GF-D8 (cell line): ENCODE results near the gene SLC16A7.
"Not testable (repeated sequence)": the region's sequence is repeated elsewhere in the genome, so short reads cannot be mapped to it uniquely, and the experiment has no call there.

Experiments used
- DNase-seq: peaks from one replicate; lab custom pipeline; 2025; lab: John Stamatoyannopoulos, UW

Gene SLC16A7

GRCh38 chr12:59736359-59736758, 140.5 kb downstream of the SLC16A7 start:
- DNase-seq = no peak

DNA sequence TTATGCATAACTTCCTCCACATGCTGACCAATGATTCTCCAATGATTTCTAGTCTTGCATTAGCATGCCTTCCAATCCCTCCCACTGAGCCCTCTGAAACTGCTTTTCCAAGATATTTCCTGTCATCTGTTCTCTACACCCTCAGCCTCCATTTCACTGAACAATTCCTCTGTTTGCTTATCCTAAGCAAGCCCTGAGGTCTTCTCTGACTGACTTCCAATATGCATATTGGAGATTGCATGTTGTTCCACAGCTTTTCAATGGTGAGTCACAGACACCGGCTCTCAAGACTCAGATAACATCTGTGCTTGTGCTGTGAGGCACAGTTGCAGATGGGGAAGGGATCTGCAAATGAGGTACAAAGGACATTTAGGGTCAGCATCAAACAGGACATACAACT, 141.0 kb downstream of the SLC16A7 start:
- DNase-seq = no peak

GRCh38 chr12:59737725-59738463, 142.1 kb downstream of the SLC16A7 start:
- DNase-seq = no peak

- DNase-seq = no peak
Observed at GRCh38 chr12:59742841-59743240, 147.0 kb downstream of the SLC16A7 start.

DNA sequence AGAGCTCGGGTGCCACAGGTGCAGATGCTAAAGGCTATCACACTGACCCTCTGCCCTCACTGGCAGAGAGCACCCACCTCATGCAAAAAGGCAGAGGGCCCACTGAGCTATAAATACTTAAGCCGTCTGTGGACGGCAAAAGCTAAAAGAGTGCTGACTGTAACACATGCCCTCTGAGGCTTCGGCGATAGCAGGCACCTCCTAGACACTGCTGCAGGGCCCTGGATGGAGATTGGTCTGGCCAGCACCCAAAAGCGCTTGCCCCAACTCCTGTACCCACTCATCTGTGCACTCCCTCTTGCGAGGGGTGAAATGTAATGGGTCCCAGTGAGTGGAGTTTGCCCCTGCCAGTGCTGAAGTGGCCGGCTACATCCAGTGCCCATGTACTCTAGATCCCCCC, 148.7 kb downstream of the SLC16A7 start:
- no peak for DNase-seq

DNA sequence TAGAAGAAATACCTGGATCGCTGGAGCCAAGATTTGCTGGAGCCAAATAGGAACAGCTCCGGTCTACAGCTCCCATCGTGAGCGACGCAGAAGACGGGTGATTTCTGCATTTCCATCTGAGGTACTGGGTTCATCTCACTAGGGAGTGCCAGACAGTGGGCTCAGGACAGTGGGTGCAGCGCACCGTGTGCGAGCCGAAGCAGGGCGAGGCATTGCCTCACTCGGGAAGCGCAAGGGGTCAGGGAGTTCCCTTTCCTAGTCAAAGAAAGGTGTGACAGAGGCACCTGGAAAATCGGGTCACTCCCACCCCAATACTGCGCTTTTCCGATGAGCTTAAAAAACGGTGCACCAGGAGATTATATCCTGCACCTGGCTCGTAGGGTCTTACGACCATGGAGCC, 155.3 kb downstream of the SLC16A7 start:
- not testable (repeated sequence) for DNase-seq

GRCh38 chr12:59761542-59761941, 165.7 kb downstream of the SLC16A7 start:
- no peak for DNase-seq

DNA sequence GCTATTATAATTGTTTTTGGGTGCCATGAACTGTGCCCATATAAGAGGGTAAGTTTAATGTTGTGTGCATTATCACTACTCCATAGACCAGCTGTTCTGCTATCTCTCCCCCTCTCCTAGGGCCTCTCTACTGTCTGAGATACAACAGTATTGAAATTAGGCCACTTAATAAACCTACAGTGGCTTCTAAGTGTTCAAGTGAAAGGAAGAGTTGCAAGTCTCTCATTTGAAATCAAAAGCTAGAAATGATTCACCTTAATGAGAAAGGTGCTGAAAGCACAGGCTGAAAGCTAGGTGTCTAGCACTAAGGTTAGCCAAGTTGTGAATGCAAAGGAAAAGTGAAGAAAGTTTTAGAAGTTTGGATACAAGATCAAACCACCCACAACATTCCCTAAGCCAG, 168.0 kb downstream of the SLC16A7 start:
- no peak for DNase-seq

DNA sequence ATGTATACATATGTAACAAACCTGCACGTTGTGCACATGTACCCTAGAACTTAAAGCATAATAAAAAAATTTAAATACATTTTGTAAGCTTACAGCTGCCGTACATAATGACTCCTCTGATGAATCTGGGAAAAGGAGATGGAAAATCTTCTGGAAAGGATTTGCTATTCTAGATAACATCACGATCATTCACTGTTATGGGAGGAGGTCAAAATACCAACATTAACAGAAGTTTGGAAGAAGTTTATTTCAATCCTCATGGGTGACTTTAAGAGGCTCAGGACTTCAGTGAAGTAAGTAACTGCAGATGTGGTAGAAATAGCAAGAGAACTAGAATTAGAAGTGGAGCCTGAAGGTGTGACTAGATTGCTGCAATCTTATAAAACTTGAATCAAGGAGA, 172.2 kb downstream of the SLC16A7 start:
- no peak for DNase-seq

- no peak for DNase-seq
Observed at GRCh38 chr12:59780605-59781135, 184.8 kb downstream of the SLC16A7 start.

DNA sequence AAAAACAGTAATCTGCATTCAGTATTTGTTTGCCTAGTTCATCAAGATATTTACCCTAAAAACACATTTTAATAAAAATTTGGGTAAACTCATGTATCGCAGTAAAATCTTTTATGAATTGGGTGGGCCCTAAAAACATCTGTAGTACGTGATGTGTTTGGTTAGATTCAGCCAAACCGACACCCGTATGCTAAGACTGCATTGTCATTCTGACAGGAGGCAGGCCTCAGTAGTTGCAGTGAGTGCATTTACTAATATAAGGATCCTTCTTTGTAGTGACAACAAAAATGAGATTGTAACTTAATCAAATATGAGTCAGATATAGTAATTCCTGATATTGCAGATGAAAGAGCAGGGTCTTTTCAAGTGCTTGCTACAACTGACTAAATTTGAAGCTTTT, 191.8 kb downstream of the SLC16A7 start:
- DNase-seq = no peak

DNA sequence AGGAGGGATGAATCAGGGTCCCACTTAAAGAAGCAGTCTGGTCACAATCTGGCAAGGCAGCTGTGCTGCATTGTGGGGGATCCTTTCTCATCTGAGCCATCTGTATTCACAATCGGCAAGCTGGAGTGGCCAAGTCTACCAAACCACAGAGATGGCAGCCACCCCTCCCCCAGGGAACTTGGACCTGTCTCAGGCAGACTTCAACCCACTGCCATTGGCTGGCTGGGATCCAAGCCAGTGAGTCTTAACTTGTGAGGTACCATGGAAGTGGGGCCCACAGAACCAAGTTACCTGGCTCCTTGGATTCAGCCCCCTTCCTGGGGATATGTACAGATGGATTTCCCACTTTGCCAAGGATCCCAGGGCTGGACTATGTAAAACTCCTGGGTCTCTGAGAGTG, 196.8 kb downstream of the SLC16A7 start:
- no peak for DNase-seq

DNA sequence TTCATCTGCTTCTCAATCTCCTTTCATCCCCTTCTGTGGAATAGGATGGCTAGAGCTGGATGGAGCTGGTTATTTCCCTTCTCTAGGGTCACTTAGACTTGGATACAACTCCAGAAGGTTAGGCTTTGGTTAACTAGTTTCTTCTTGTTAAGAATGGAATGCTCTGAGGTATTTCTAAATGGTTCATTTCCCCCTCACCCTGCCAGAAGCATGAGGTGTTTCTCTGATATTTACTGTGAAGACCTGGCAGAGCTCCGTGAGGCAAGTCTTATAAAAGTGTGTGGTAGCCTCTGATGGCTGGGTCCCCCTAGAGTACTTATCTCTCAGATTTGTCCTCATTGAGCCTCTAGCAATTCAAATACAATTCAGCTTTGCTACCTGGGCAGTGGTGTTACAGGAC, 207.9 kb downstream of the SLC16A7 start:
- DNase-seq = no peak

DNA sequence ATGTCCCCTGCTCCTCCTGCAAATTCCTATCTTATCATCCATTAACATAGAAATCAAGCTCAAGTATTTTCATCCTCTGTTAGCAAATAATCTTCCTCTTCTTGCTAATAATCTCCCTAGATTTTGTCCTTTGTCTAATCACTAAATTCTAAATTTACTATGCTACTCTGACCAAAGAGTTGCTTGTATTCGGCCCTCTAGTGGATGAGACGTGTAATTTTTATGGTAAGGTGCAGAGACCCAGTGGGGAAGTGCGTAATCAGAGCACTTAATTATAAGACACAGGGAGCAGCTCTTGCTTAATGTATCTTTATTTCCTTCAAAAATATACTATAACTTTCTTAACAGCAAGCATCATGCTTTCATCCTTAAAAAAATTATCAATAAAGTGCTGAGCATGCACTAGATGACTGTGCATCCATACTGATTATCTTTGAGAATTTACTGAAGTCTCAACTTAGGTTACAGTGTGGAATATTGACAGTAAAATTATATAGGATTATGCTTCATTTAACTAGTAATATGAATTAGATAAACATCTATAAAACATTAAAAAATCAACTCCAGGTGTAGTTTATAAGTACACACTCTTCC, 212.6 kb downstream of the SLC16A7 start:
- no peak for DNase-seq

DNA sequence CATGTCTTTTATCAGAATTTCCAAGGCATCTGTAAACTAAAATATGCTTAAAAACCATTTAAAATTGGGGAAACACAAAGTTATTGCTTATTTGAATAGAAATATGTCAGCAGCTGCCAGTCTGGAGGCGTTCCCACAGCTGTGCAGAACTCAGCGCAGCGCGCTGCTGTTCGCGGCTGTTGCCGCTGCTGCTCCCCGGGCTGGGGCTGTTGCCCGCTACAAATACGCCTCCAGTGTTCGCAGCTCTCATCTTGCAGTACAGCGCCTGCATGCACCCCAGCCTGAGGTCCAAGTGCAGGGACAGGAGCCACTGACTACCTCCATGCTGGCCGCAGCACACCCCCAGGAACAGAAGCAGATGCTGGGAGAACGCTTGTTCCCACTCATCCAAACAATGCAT, 216.2 kb downstream of the SLC16A7 start:
- DNase-seq = no peak

DNA sequence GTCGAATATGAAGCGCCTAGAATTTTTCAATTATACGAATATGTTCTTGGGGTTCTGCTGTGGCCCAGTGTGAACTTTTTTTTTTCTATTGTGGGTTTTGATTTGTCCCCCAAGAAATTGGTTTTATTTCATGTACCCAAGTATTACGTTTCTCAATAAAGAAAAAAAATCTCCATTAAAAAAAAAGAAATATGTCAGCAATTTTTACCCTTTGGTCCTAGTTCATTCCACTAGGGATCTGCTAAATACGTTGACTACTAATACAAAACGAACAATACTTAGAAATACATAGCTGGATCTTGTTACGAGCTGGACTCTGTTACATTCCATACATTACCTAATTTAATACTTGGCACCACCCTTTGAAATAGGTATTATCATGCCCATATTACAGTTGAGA, 216.9 kb downstream of the SLC16A7 start:
- no peak for DNase-seq

DNA sequence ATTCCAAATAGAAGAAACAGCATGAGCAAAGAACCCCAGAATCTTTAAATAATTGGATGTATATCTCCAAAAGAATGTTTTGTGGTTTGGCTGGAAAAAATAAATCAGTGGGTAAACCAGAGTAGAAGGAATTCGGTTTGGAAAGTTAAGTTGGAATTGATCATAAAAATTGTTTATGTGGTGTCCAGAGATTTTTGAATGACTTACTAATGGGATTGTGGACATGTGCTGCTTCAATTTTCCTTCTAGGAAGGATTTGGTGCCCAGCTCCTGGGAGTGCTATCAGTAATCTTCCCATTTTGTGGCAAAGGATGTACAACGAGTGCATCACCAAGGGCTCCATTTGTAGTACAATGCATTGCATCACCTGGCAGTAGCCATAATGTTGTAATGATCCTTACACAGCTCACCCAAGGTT, 224.8 kb downstream of the SLC16A7 start:
- DNase-seq = no peak

GRCh38 chr12:59823567-59823966, 227.7 kb downstream of the SLC16A7 start:
- no peak for DNase-seq

GRCh38 chr12:59827767-59828166, 231.9 kb downstream of the SLC16A7 start:
- DNase-seq = no peak

GRCh38 chr12:59828521-59828920, 232.7 kb downstream of the SLC16A7 start:
- DNase-seq = no peak

DNA sequence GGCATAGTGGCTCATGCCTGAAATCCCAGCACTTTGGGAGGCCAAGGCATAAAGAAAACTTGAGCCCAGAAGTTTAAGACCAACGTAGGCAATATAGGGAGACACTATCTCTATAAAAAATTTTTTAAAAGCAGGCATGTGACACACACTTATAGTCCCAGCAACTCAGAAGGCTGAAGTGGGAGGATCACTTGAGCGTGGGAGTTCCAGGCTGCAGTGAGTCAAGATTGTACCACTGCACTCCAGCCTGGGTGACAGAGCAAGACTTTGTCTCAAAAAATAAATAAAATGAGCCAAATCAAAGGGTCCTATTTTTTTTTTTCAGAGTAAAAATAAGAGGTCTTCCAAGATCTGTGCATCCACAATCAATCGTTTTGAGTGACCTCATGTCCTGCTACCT, 237.6 kb downstream of the SLC16A7 start:
- no peak for DNase-seq

DNA sequence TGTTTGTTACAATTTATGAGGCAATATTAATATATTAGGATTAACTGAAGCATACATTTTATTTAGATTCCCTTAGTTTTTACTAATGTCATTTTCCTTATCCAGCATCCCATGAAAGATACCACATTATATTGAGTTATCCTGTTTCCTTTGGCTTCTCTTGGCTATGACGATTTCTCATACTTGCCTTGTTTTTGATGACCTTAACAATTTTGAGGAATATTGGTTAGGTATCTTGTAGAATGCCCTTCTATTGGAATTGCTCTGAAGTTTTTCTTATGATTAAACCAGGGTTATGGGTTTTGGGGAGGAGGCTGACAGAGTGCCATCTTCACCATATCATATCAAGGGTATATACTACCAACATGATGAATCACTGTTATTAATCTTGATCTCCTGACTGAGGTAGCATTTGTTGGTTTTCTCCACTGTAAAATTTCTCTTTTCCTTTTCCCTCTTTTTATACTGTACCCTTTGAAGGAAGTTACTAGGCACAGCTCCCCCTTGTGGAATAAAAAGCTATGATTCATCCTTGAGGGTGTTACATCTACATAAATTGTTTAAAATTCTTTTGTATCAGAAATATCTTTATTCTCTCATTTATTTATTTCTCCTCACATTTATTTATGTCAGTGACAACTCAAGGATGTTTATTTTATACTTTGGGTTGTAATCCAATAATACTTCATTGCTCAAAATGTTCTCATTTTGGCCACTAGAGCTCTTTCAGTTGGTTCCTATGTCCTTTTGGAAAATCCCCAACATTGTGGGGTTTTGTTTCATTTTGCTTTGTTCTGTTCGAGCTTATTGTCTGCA, 239.0 kb downstream of the SLC16A7 start:
- DNase-seq = no peak
